IPS DF 6.9 (cell line): Measurements from ENCODE around the gene ADAMTS17.

Experiments used
- DNase-seq: peaks from one replicate; pipeline ENCODE4 v3.0.0-alpha.2; 2013; ENCODE audit warnings: low read depth, low spot score
- H3K27ac ChIP-seq: one replicate; pipeline ENCODE4 v1.5.1; 2013; ENCODE audit warnings: low read length, control low read depth
- H3K27me3 ChIP-seq: 2 replicates; pipeline ENCODE4 v1.6.1; 2013; ENCODE audit warnings: mild to moderate bottlenecking, low read length; ENCODE audit not compliant: control insufficient read depth, insufficient read depth
- H3K36me3 ChIP-seq: 2 replicates; pipeline ENCODE4 v1.6.1; 2013; ENCODE audit warnings: low read length; ENCODE audit not compliant: control insufficient read depth, insufficient read depth
- H3K4me1 ChIP-seq: 2 replicates; pipeline ENCODE4 v1.6.1; 2013; ENCODE audit warnings: low read length; ENCODE audit not compliant: control insufficient read depth, insufficient read depth
- H3K4me3 ChIP-seq: 2 replicates; pipeline ENCODE4 v1.5.1; 2013; ENCODE audit warnings: mild to moderate bottlenecking, low read length
- H3K9me3 ChIP-seq: 2 replicates; pipeline ENCODE4 v1.6.1; 2013; ENCODE audit warnings: low read length, inconsistent platforms; ENCODE audit not compliant: control insufficient read depth, insufficient read depth
- WGBS: extraction: QIAGEN DNeasy Blood & Tissue Kit; methylation state at CpG from one replicate; pipeline ENCODE4 v1.1.7; 2013; ENCODE audit warnings: mixed read lengths, missing lambda C conversion rate; ENCODE audit not compliant: insufficient read length, insufficient coverage; 5-methylcytosine and 5-hydroxymethylcytosine counted together

ADAMTS17 gene

GRCh38 chr15:100249096-100249815 is 92.5 kb downstream of the ADAMTS17 start:
- Histone ChIP-seq H3K4me3 (no peak overlapping the region), H3K27me3 (no peaks in the 10 kb centered on the region), H3K9me3 (no peaks in the 10 kb centered on the region; the same call in 1 of the 2 replicates), H3K4me1 (peaks cover 3% of the 10 kb centered on the region; the same call in 1 of the 2 replicates), H3K36me3 (no peaks in the 10 kb centered on the region), H3K27ac (no peak overlapping the region)
- no peak for DNase-seq
- WGBS = no CpG with 5 or more reads among the region's 9 CpGs

GRCh38 chr15:100248236-100248635 is 93.5 kb downstream of the ADAMTS17 start:
- H3K4me1 ChIP-seq = peaks cover 3% of the 10 kb centered on the region; the same call in 1 of the 2 replicates
- H3K36me3 ChIP-seq = no peaks in the 10 kb centered on the region
- H3K4me3 ChIP-seq = no peak overlapping the region
- WGBS = no CpG with 5 or more reads among the region's 5 CpGs
- DNase-seq = no peak
- H3K27me3 ChIP-seq = no peaks in the 10 kb centered on the region
- no peak overlapping the region for H3K27ac ChIP-seq
- H3K9me3 ChIP-seq = no peaks in the 10 kb centered on the region

DNA sequence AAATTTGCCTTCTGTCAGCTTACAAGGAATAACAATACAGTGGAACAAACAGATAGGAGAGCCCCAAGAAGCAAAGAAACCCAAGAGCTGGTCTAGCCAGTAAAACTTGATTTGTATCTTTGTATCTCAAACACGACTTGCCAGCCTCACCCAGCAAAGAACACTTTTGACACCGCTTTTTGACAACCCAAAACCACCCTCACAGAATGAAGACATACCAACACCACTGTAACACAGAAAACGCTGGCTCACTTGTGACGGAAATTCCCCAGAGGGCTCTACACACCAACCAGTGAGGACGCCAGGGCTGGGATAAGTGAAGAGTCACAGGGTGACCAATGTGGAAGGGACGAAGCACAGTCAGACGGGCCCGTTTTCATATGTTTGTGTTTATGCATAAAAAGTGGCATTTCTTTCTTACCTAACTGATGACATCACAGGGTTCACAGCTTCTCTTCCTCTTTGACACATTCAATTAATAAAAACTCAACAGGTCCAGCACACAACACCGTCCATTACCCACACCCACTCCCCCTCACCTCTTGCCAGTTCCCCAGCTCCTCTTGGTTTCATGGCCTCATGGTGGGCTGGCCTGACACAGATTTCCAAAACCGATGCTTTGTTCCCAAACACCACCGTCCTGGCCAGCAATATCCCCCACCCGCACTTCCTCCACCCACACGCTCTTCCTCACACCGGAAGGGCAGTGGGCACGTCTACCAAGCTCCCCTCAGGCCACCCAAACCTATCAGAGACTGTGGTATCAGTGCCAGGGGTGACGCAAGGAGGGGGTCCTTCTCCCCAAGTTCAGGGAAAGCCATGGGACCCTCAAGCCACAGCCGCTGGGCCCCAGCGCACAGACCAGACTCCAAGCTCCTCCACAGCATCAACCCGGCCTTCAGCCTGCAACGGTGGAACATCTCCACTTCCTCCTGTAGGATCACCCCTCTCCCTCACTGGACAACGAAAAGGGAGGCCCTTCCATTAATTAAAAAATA is 94.2 kb downstream of the ADAMTS17 start:
- peaks cover 3% of the 10 kb centered on the region; the same call in 1 of the 2 replicates for H3K4me1 ChIP-seq
- H3K27me3 ChIP-seq = no peaks in the 10 kb centered on the region
- DNase-seq = no peak
- no CpG with 5 or more reads among the region's 21 CpGs for WGBS
- no peak overlapping the region for H3K27ac ChIP-seq
- H3K9me3 ChIP-seq = no peaks in the 10 kb centered on the region
- H3K4me3 ChIP-seq = no peak overlapping the region
- H3K36me3 ChIP-seq = no peaks in the 10 kb centered on the region

DNA sequence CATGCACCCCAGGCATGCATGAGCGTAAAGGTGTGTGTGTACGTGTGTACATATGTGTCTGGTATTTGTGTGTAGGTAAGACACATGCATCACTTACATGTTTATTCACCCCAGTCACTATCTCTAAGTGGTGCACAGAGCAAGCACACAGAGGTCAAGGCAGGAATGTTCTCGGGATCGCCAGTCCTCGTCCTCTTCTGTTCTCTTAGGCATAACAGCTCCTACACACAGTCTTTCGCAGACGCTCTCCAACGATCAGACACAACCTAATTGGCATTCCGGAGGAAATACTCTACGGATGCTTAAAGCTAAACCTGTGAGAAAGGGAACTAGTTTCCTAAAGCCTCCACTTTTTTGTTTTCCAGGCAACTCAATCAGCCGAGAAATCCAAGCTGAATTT is 95.9 kb downstream of the ADAMTS17 start:
- Histone ChIP-seq H3K27ac (no peak overlapping the region), H3K27me3 (no peaks in the 10 kb centered on the region), H3K36me3 (no peaks in the 10 kb centered on the region), H3K9me3 (no peaks in the 10 kb centered on the region), H3K4me3 (no peak overlapping the region), H3K4me1 (peaks cover 3% of the 10 kb centered on the region; the same call in 1 of the 2 replicates)
- no CpG with 5 or more reads among the region's 11 CpGs for WGBS
- DNase-seq = no peak

DNA sequence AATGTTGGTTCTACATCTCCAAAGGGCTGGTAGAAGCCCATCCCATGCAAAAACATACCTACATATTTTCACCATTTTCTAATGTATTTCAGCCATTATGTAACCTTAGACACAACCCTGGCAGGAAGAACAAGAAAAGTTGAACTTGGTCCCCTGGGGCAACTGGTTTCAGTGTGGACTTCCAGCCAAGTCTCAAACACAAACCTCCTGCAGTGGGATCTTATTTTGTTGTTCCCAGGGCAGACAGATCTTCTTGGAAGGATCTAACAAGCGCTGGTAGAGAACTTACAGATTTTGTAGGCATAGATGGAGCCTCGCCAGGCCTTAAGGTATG is 96.3 kb downstream of the ADAMTS17 start:
- H3K4me3 ChIP-seq = no peak overlapping the region
- DNase-seq = no peak
- H3K9me3 ChIP-seq = no peaks in the 10 kb centered on the region
- no peaks in the 10 kb centered on the region for H3K36me3 ChIP-seq
- H3K27ac ChIP-seq = no peak overlapping the region
- WGBS = no CpG with 5 or more reads among the region's 2 CpGs
- peaks cover 3% of the 10 kb centered on the region; the same call in 1 of the 2 replicates for H3K4me1 ChIP-seq
- H3K27me3 ChIP-seq = no peaks in the 10 kb centered on the region

DNA sequence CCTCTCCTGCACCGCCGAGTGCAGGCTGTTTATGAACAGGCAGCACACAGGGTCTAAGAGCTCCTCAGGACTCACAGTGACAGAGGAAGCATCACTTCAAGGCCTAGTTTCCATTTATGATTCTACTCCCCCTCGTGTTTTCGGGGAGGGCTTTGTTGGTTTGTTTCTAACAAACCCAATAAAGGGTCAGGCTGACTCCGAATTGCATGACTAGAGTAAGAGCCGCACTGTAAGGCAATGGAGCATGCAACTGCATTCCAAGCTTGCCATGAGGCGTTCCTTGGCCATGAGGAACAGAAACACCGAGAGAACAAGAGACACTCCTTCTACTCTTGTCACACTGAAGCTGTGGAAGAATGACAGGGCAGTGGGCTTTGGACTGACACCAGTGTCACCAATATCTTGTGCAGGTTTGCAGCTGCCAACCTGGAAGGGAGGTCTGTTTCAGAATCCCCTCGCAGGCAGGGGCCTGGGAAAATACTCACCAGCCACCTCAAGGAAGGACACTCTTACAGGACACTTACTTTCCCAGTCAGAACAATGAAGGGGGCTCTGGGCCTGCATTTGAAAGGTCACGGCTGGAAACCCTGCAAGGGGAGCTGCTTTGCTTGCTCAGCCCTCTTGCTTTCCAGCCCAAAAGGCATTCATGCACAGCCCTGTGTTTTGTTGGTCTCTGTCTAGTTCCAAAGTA is 96.8 kb downstream of the ADAMTS17 start:
- Histone ChIP-seq H3K4me1 (peaks cover 3% of the 10 kb centered on the region; the same call in 1 of the 2 replicates), H3K27me3 (no peaks in the 10 kb centered on the region), H3K27ac (no peak overlapping the region), H3K4me3 (no peak overlapping the region), H3K36me3 (no peaks in the 10 kb centered on the region), H3K9me3 (no peaks in the 10 kb centered on the region)
- WGBS = no CpG with 5 or more reads among the region's 10 CpGs
- no peak for DNase-seq

DNA sequence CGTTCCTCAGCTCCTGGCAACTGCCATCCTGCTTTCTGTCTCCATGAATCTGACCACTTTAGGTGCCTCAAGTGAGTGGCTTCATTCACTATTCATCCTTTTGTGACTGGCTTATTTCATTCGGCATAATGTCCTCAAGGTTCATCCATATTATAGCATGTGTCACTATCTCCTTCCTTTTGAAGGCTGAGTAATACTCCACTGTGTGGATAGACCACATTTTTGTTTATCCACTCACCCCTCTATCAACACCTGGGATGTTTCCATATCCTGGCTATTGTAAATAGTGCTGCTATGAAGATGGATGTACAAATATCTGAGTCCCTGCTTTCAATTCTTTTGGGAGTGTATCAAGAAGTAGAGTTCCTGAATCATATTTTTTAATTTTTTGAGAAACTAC is 98.8 kb downstream of the ADAMTS17 start:
- WGBS = no CpG with 5 or more reads among the region's 2 CpGs
- Histone ChIP-seq H3K36me3 (no peaks in the 10 kb centered on the region), H3K27me3 (no peaks in the 10 kb centered on the region), H3K27ac (no peak overlapping the region), H3K9me3 (no peaks in the 10 kb centered on the region), H3K4me1 (peaks cover 3% of the 10 kb centered on the region; the same call in 1 of the 2 replicates), H3K4me3 (no peak overlapping the region)
- no peak for DNase-seq

GRCh38 chr15:100241572-100242482 is 99.9 kb downstream of the ADAMTS17 start:
- Histone ChIP-seq H3K27ac (no peak overlapping the region), H3K4me1 (peaks cover 3% of the 10 kb centered on the region; the same call in 1 of the 2 replicates), H3K4me3 (no peak overlapping the region), H3K27me3 (no peaks in the 10 kb centered on the region), H3K9me3 (no peaks in the 10 kb centered on the region), H3K36me3 (no peaks in the 10 kb centered on the region)
- no CpG with 5 or more reads among the region's 20 CpGs for WGBS
- DNase-seq = no peak

GRCh38 chr15:100236981-100237720 is 104.6 kb downstream of the ADAMTS17 start:
- Histone ChIP-seq H3K36me3 (no peaks in the 10 kb centered on the region), H3K4me1 (no peaks in the 10 kb centered on the region), H3K27ac (no peak overlapping the region), H3K27me3 (no peaks in the 10 kb centered on the region), H3K9me3 (no peaks in the 10 kb centered on the region), H3K4me3 (no peak overlapping the region)
- no peak for DNase-seq
- WGBS = no CpG with 5 or more reads among the region's 15 CpGs
